BE2C (cell line): ENCODE results near the gene KCNAB1.

Source experiments
- DNase-seq: peaks from one replicate; pipeline ENCODE4 v3.0.0-alpha.2; 2020
- H3K27me3 ChIP-seq: fragments of 250-450 bp; sonication (Bioruptor Pico); 2 replicates; pipeline ENCODE4 v1.5.1; 2020; ENCODE audit warnings: mild to moderate bottlenecking
- H3K36me3 ChIP-seq: fragments of 250-450 bp; sonication (Bioruptor Pico); 2 replicates; pipeline ENCODE4 v1.5.1; 2020; ENCODE audit warnings: mild to moderate bottlenecking
- H3K4me1 ChIP-seq: fragments of 250-450 bp; sonication (Bioruptor Pico); 2 replicates; pipeline ENCODE4 v1.5.1; 2020
- H3K4me3 ChIP-seq: 2 replicates; pipeline ENCODE4 v1.5.1; 2011; ENCODE audit warnings: low read depth, low read length
- H3K9me3 ChIP-seq: fragments of 250-450 bp; sonication (Bioruptor Pico); 2 replicates; pipeline ENCODE4 v1.5.1; 2020
- TF ChIP-seq, protein P1 (sequence below): IDR thresholded peaks from 2 replicates; pipeline ENCODE4 v1.5.1; 2012; ENCODE audit warnings: mild to moderate bottlenecking, low read depth, low read length

Gene KCNAB1

GRCh38 chr3:156151824-156152428, 31.5 kb downstream of the KCNAB1 start:
- TF ChIP-seq, protein P1, sequence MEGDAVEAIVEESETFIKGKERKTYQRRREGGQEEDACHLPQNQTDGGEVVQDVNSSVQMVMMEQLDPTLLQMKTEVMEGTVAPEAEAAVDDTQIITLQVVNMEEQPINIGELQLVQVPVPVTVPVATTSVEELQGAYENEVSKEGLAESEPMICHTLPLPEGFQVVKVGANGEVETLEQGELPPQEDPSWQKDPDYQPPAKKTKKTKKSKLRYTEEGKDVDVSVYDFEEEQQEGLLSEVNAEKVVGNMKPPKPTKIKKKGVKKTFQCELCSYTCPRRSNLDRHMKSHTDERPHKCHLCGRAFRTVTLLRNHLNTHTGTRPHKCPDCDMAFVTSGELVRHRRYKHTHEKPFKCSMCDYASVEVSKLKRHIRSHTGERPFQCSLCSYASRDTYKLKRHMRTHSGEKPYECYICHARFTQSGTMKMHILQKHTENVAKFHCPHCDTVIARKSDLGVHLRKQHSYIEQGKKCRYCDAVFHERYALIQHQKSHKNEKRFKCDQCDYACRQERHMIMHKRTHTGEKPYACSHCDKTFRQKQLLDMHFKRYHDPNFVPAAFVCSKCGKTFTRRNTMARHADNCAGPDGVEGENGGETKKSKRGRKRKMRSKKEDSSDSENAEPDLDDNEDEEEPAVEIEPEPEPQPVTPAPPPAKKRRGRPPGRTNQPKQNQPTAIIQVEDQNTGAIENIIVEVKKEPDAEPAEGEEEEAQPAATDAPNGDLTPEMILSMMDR: peak; percentile 94
- Histone ChIP-seq H3K9me3 (no peaks in the 10 kb centered on the region), H3K36me3 (no peaks in the 10 kb centered on the region), H3K4me3 (no peak overlapping the region), H3K4me1 (peaks cover 4% of the 10 kb centered on the region), H3K27me3 (no peaks in the 10 kb centered on the region)
- DNase-seq: peak; percentile 83

DNA sequence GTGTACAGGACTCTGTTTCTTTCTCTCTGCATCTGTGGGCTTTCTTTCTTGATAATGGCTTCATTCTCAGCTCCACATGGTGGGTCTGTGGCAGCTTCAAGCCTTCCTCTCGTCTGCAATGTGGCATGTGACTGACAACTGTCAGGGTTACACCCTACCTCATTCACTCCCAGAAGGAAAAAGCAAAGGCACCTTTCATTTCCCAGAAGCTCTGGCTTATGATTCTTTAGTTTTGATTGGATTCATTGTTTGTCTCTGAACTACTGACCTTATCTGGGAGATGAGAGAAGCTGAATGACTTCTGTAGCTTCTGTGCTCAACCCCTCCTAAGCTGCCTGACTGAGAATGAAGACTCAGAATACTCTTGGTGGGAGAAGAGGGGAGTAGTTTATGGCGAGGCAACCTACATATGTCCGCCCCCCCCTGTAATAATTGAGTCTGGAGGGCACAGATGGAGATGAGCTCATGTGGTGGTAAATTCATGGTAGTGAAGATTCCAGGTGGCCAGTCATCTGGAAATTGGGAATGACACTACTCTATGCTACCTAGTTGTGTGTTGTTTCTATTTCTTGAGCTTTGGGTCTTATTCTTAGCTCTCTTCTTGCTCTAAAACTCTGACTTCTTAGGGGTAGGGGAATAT, 38.4 kb downstream of the KCNAB1 start:
- no peak for DNase-seq
- H3K36me3 ChIP-seq: no peaks in the 10 kb centered on the region
- no peaks in the 10 kb centered on the region for H3K27me3 ChIP-seq
- TF ChIP-seq, protein P1: no peak
- no peaks in the 10 kb centered on the region for H3K4me1 ChIP-seq
- H3K4me3 ChIP-seq: no peak overlapping the region
- H3K9me3 ChIP-seq: no peaks in the 10 kb centered on the region

- no peak for DNase-seq
- TF ChIP-seq, protein P1: no peak
- Histone ChIP-seq H3K27me3 (no peaks in the 10 kb centered on the region), H3K36me3 (no peaks in the 10 kb centered on the region), H3K9me3 (no peaks in the 10 kb centered on the region), H3K4me1 (no peaks in the 10 kb centered on the region), H3K4me3 (no peak overlapping the region)
Observed at GRCh38 chr3:156160647-156161046, 40.3 kb downstream of the KCNAB1 start.

DNA sequence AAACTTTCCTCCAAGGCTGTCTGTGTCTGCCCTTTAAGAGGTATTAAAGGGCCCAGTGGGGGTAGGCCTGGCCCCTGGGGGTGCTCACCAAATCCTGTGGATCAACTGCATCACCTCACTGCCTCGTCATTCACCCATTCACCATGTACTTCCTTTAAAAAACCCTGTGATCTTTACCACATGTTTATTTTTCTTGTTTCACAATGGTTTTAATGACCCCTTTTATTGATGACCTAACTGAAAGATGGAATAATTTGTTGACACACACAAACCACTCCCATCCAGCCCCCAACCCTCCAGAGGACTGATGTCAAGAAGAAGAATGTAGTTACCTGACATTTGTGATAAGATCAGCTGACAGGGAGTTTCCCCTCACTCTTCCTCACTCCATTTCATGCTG, 40.8 kb downstream of the KCNAB1 start:
- TF ChIP-seq, protein P1: no peak
- Histone ChIP-seq H3K9me3 (no peaks in the 10 kb centered on the region), H3K36me3 (no peaks in the 10 kb centered on the region), H3K27me3 (no peaks in the 10 kb centered on the region), H3K4me3 (no peak overlapping the region), H3K4me1 (no peaks in the 10 kb centered on the region)
- DNase-seq: no peak

DNA sequence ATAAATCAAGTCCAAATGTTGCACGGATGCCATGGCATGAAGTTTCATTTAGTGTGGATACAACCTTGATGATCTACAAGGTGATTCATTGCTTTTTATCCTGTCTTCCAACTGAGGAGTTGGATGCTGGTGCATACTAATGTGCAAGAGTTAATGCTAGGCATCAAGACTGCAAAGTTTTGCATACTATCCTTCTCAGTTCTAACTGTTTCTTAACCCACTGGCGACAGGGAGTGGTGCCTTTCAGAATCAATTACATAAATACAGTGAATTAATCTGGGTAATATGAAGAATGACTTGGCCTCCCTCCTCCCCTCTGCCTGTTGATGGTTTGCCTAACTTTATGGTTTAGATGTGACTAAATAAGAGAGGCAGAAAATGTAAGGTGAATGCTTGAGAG, 43.5 kb downstream of the KCNAB1 start:
- Histone ChIP-seq H3K9me3 (no peaks in the 10 kb centered on the region), H3K27me3 (no peaks in the 10 kb centered on the region), H3K4me3 (no peak overlapping the region), H3K4me1 (no peaks in the 10 kb centered on the region), H3K36me3 (no peaks in the 10 kb centered on the region)
- DNase-seq: no peak
- TF ChIP-seq, protein P1: no peak

- Histone ChIP-seq H3K4me1 (no peaks in the 10 kb centered on the region; the same call in 1 of the 2 replicates), H3K9me3 (no peaks in the 10 kb centered on the region), H3K4me3 (no peak overlapping the region), H3K27me3 (no peaks in the 10 kb centered on the region), H3K36me3 (no peaks in the 10 kb centered on the region)
- no peak for DNase-seq
- TF ChIP-seq, protein P1: no peak
Observed at GRCh38 chr3:156166808-156167207, 46.4 kb downstream of the KCNAB1 start.
